HG03558 (cell line): ENCODE measurements around the gene ZNF592.

Experiments
- ATAC-seq: cut with Tn5 transposase; IDR thresholded peaks from one replicate; pipeline ENCODE4 v1.9.1; 2021; ENCODE audit warnings: moderate number of reproducible peaks; ENCODE audit not compliant: unreplicated experiment; ENCODE audit errors: extremely low read depth

The ZNF592 gene

GRCh38 chr15:84775867-84776449 is 27.6 kb downstream of the ZNF592 start:
- no peak for ATAC-seq

- ATAC-seq: no peak
Observed at GRCh38 chr15:84778194-84778593, 29.8 kb downstream of the ZNF592 start.

- no peak for ATAC-seq
Observed at GRCh38 chr15:84780492-84780891, 32.1 kb downstream of the ZNF592 start.

GRCh38 chr15:84781495-84781894 is 33.1 kb downstream of the ZNF592 start:
- no peak for ATAC-seq

- no peak for ATAC-seq
Observed at GRCh38 chr15:84782346-84782745, 34.0 kb downstream of the ZNF592 start.

- ATAC-seq: no peak
Observed at GRCh38 chr15:84783493-84784251, 35.3 kb downstream of the ZNF592 start.

- ATAC-seq: no peak
Observed at GRCh38 chr15:84784262-84784661, 35.9 kb downstream of the ZNF592 start.

- ATAC-seq: no peak
Observed at GRCh38 chr15:84785053-84785452, 36.7 kb downstream of the ZNF592 start.

GRCh38 chr15:84788500-84788899 is 40.1 kb downstream of the ZNF592 start:
- no peak for ATAC-seq

GRCh38 chr15:84789762-84790161 is 41.4 kb downstream of the ZNF592 start:
- no peak for ATAC-seq

GRCh38 chr15:84790676-84791075 is 42.3 kb downstream of the ZNF592 start:
- no peak for ATAC-seq

- ATAC-seq: no peak
Observed at GRCh38 chr15:84791763-84792162, 43.4 kb downstream of the ZNF592 start.

- no peak for ATAC-seq
Observed at GRCh38 chr15:84793431-84794161, 45.2 kb downstream of the ZNF592 start.

- no peak for ATAC-seq
Observed at GRCh38 chr15:84794162-84794547, 45.8 kb downstream of the ZNF592 start.

GRCh38 chr15:84795186-84795585 is 46.8 kb downstream of the ZNF592 start:
- ATAC-seq: no peak

GRCh38 chr15:84797212-84797611 is 48.8 kb downstream of the ZNF592 start:
- ATAC-seq: no peak

- no peak for ATAC-seq
Observed at GRCh38 chr15:84797801-84798200, 49.4 kb downstream of the ZNF592 start.

- no peak for ATAC-seq
Observed at GRCh38 chr15:84798436-84798946, 50.1 kb downstream of the ZNF592 start.

GRCh38 chr15:84799511-84800187 is 51.3 kb downstream of the ZNF592 start:
- ATAC-seq: no peak

- ATAC-seq: no peak
Observed at GRCh38 chr15:84800365-84800806, 52.0 kb downstream of the ZNF592 start.
